ENCODE results near the gene CCDC85A. TPM values are rescaled to one million over a fixed set of nuclear protein-coding genes. Genes with fewer than 3 reads are reported as not detected.
"Not testable (repeated sequence)": the region's sequence is repeated elsewhere in the genome, so short reads cannot be mapped to it uniquely, and the experiment has no call there.

Gene CCDC85A
- 22.2 TPM for total RNA-seq
- long read RNA-seq, transcript CCDC85A-201 (6 exons, 3,982 nt), result major isoform, 5 of 148 reads
- long read RNA-seq, partial matches to known transcripts, result 14 of 148 reads
- long read RNA-seq, other reads (novel, unspliced or antisense), result 129 of 148 reads

GRCh38 chr2:56183643-56184499, at the start of gene CCDC85A:
Gene CCDC85A (plus strand): TSS chr2:56183990. CDS start chr2:56184625, 635 bp downstream.
- intact Hi-C loops (cut with DNase I), result no loop called here
- Histone ChIP-seq H3K27ac (peak within 1 kb of the TSS; percentile 74), H3K36me3 (no peaks in the 10 kb centered on the region), H3K27me3 (peaks cover 29% of the 10 kb centered on the region), H3K4me3 (peak within 1 kb of the TSS; percentile 63), H3K9me3 (no peaks in the 10 kb centered on the region), H3K4me1 (peaks cover 14% of the 10 kb centered on the region)
- peak; percentile 94 for DNase-seq
- TF ChIP-seq CTCF (IDR thresholded peaks at IDR 0.05), result peak; percentile 92
- peak; percentile 93 for ATAC-seq

GRCh38 chr2:56134861-56135260, 48.9 kb upstream of the CCDC85A start:
- H3K27ac ChIP-seq, result no peak overlapping the region
- no peak for ATAC-seq
- no peaks in the 10 kb centered on the region for H3K4me1 ChIP-seq
- H3K9me3 ChIP-seq, result no peaks in the 10 kb centered on the region
- no peak for DNase-seq
- no peak overlapping the region for H3K4me3 ChIP-seq
- intact Hi-C loops (cut with DNase I), result no loop called here
- no peaks in the 10 kb centered on the region for H3K36me3 ChIP-seq
- H3K27me3 ChIP-seq, result no peaks in the 10 kb centered on the region
- no peak for TF ChIP-seq CTCF (IDR thresholded peaks at IDR 0.05)

GRCh38 chr2:56142497-56143061, 41.2 kb upstream of the CCDC85A start:
- intact Hi-C loops (cut with DNase I); H3K4me1 ChIP-seq; H3K4me3 ChIP-seq; H3K36me3 ChIP-seq; H3K27me3 ChIP-seq; ATAC-seq; H3K27ac ChIP-seq; DNase-seq; H3K9me3 ChIP-seq: not testable (repeated sequence)

- H3K9me3 ChIP-seq, result no peaks in the 10 kb centered on the region
- H3K27ac ChIP-seq, result no peak overlapping the region
- ATAC-seq, result no peak
- intact Hi-C loops (cut with DNase I), result no loop called here
- H3K4me1 ChIP-seq, result no peaks in the 10 kb centered on the region
- DNase-seq, result no peak
- H3K36me3 ChIP-seq, result no peaks in the 10 kb centered on the region
- no peak for TF ChIP-seq CTCF (IDR thresholded peaks at IDR 0.05)
- no peaks in the 10 kb centered on the region for H3K27me3 ChIP-seq
- no peak overlapping the region for H3K4me3 ChIP-seq
Observed at GRCh38 chr2:56147907-56148306, 35.9 kb upstream of the CCDC85A start.

GRCh38 chr2:56148825-56149224, 35.0 kb upstream of the CCDC85A start:
- Histone ChIP-seq H3K4me3 (no peak overlapping the region), H3K9me3 (no peaks in the 10 kb centered on the region), H3K36me3 (no peaks in the 10 kb centered on the region), H3K4me1 (no peaks in the 10 kb centered on the region), H3K27ac (no peak overlapping the region), H3K27me3 (no peaks in the 10 kb centered on the region)
- TF ChIP-seq CTCF (IDR thresholded peaks at IDR 0.05), result no peak
- DNase-seq (no peak), ATAC-seq (no peak)
- intact Hi-C loops (cut with DNase I), result no loop called here

- intact Hi-C loops (cut with DNase I), result no loop called here
Observed at GRCh38 chr2:56151841-56152240, 31.9 kb upstream of the CCDC85A start.

More at GRCh38 chr2:56151841-56152240, 31.9 kb upstream of the CCDC85A start:
- Histone ChIP-seq H3K36me3 (no peaks in the 10 kb centered on the region), H3K9me3 (no peaks in the 10 kb centered on the region), H3K27ac (no peak overlapping the region), H3K27me3 (no peaks in the 10 kb centered on the region), H3K4me1 (no peaks in the 10 kb centered on the region), H3K4me3 (no peak overlapping the region)
- ATAC-seq (no peak), DNase-seq (no peak)
- no peak for TF ChIP-seq CTCF (IDR thresholded peaks at IDR 0.05)

All from upper lobe of right lung (tissue), 1 donor.